22Rv1 (cell line): Measurements from ENCODE around the gene GYPE.
"Not testable (repeated sequence)": the region's sequence is repeated elsewhere in the genome, so short reads cannot be mapped to it uniquely, and the experiment has no call there.

ENCODE experiments used
- CTCF ChIP-seq: fragments of 450-650 bp; IDR thresholded peaks from 2 replicates; pipeline ENCODE4 v1.5.1; 2017; ENCODE audit warnings: mild to moderate bottlenecking
- ZFX ChIP-seq: fragments of 450-650 bp; IDR thresholded peaks from 2 replicates; pipeline ENCODE4 v1.6.1; 2017; ENCODE audit warnings: antibody characterized with exemption, borderline replicate concordance

- TF ChIP-seq CTCF, ZFX: not testable (repeated sequence)
These were observed 42.6 kb downstream of the GYPE start for GRCh38 chr4:143862716-143863115.
